CD4-positive, alpha-beta T cell treated with Interleukin-15 for 4 hours (primary cell): ENCODE results near the gene PTPN3.

ENCODE experiments used
- DNase-seq: peaks from one replicate; pipeline ENCODE4 v3.0.0-alpha.2; 2020; ENCODE audit warnings: low spot score

PTPN3 gene

DNA sequence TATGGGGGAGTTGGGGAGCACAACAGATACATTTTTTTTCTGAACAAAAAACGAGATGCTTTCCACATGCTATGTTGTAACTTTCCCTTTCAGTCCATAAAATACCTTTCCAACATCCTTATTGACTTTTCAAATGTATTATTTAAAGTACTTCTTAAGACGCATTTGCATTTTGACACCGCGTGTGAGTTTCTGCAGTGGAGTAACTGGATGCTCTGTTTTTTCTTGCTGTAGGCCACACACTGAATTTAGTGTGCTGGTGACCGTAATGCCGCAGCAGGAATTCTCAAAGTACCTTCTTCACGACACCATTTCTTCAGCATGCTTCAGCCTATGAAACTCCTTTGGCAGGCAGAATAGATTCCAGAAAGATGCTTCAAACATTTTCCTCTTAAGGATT is 163.0 kb downstream of the PTPN3 start:
- no peak for DNase-seq

DNA sequence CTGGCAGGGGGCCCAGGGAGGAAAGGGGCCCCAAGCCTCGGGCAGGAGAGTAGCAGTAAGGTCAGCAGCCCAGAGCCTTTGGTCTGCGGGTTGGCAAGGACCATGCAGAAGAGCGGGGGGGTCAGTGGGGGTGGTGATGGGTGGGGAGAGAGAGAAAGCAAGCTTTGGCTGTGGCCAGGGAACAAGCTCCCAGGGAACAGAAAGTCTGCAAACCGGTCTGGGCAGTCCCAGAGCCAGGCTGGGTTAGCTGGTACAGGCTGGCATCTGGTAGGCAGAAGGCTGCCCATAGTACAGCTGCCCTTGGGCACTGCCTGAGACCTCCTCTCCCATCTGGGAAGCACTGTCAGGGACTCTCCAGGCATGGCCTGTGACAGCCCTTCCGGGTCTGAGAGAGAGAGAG is 166.8 kb downstream of the PTPN3 start:
- DNase-seq, result no peak

DNA sequence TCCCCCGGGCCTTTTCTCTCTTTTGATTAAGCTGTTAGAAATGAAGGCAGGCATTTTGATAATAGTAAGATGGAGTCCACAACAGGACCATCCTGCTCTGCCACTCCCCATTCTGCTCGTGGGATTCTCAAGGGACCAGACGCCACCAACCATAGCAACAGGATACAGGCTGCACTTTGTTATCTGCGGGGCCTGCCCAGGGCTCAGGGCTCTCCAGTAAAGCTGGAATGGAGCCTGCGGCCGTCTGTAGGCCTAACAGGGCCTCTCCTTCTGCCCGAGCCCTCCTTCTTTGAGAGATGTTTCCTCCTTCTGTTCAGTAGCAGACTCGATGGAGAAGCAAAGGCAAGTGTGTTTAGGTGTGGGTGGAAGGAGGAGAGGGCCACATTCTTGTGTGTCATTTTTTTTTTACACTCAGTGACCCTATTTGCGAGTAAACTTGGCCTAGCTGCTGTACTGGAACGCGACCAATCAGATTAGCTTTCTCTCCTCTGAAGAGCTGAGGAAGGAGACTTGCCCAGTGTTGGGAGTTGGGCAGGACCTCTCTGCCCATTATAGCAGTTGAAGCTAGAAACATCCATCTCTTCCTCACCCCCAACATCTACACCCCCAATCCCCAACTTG is 168.4 kb downstream of the PTPN3 start:
- DNase-seq, result no peak

DNA sequence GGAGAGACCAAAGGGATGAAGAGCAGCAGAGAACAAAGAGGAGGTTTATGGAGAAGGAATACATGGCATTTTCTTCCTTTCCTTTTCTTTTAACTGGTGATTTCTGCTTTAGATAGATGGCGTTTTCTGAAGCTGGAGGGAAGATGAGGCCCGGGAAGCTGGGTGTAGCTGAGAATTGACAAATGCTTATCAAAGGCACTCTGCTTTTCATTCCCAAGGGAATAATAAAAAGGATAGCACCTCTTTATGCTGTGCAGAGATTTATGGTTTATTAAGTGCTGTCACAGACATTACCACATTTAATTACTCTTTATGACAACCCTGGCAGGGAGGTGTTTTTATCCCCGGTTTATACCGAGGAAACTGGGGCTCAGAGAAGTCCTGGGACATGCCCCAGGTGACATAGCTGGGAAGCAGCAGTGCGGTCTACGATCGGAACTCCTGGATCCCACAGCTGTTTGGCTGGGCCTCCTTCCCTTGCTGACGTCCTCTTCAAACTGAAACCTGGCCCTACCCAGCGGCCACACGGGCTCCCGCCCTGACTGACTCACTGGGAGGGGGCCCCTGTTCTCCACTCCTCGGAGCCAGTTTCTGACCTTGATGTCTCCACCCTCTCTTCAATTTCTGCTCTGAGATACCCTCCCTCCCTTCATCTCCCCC is 169.0 kb downstream of the PTPN3 start:
- DNase-seq, result no peak
